Heart left ventricle (tissue), 16 donors: ENCODE data around the gene ST6GALNAC1. TPM values are rescaled to one million over a fixed set of nuclear protein-coding genes. Genes with fewer than 3 reads are reported as not detected.
"Not testable (repeated sequence)": the region's sequence is repeated elsewhere in the genome, so short reads cannot be mapped to it uniquely, and the experiment has no call there.

Source experiments
- ATAC-seq, 4 donors: fragments of 200-7000 bp; cut with Tn5 transposase; one replicate each; pipeline ENCODE4 v1.9.1; 2020 to 2022; ENCODE audit warnings: moderate library complexity in 4 of 4, mild to moderate bottlenecking in 3 of 4, moderate number of reproducible peaks in 1 of 4
- DNase-seq, 5 donors: peaks; one replicate each; pipeline ENCODE4 v3.0.0-alpha.2; 2020
- H3K27ac ChIP-seq, 12 donors: fragments of 200-600 bp; sonication (generic) in 4 of 12; one replicate each; pipeline versions ENCODE4 v1.5.0 to v1.8.0; 2016 to 2022; ENCODE audit warnings: mild to moderate bottlenecking in 2 of 12
- H3K27me3 ChIP-seq, 9 donors: fragments of 200-600 bp; sonication (generic) in 2 of 9; one replicate each; pipeline versions ENCODE4 v1.5.1 to v1.8.0; 2016 to 2022; ENCODE audit warnings: mild to moderate bottlenecking in 3 of 9
- H3K36me3 ChIP-seq, 9 donors: fragments of 200-600 bp; sonication (generic) in 2 of 9; one replicate each; pipeline versions ENCODE4 v1.5.0 to v1.8.0; 2018 to 2022; ENCODE audit warnings: mild to moderate bottlenecking in 2 of 9
- H3K4me1 ChIP-seq, 12 donors: fragments of 200-600 bp; sonication (generic) in 4 of 12; one replicate each; pipeline versions ENCODE4 v1.5.0 to v1.8.0; 2016 to 2022; ENCODE audit warnings: mild to moderate bottlenecking in 3 of 12
- H3K4me3 ChIP-seq, 12 donors: fragments of 200-600 bp; sonication (generic) in 4 of 12; one replicate each; pipeline versions ENCODE4 v1.5.0 to v1.8.0; 2017 to 2022; ENCODE audit warnings: mild to moderate bottlenecking in 9 of 12, moderate library complexity in 4 of 12
- H3K9me3 ChIP-seq, 12 donors: fragments of 200-600 bp; sonication (generic) in 4 of 12; one replicate each; pipeline versions ENCODE4 v1.5.0 to v1.8.0; 2016 to 2022; ENCODE audit warnings: mild to moderate bottlenecking in 1 of 12
- POLR2A ChIP-seq, 2 donors: fragments of 450-650 bp; IDR thresholded peaks; one replicate each; pipeline ENCODE4 v1.6.1; 2017; ENCODE audit warnings: antibody characterized with exemption in 2 of 2, mild to moderate bottlenecking in 2 of 2, moderate library complexity in 2 of 2
- WGBS, 4 donors: extraction: QIAGEN DNeasy Blood & Tissue Kit in 2 of 4; methylation state at CpG; one replicate each; pipeline versions ENCODE4 v1.1.5 to v1.1.7; 2013 to 2018; 5-methylcytosine and 5-hydroxymethylcytosine counted together
- intact Hi-C, 10 donors: fragments of 100-400 bp; cut with DNase I; formaldehyde crosslinking; loops; one replicate each; pipeline versions ENCODE4 v1.11.1 to v1.14.2; 2022
- polyA plus RNA-seq, 2 donors: library from polyadenylated mRNA; stranded (reverse); fragments of 200-250 nt; gene quantifications; one replicate each; pipeline ENCODE4 v1.2.3, GENCODE V29; 2013
- total RNA-seq, 9 donors: library from RNA; depleted of rRNA in 2 of 9; stranded (reverse); fragments of >200 nt in 2 of 9; fragmentation: NEBNext Ultra II Directional in 3 of 9; extraction: Animal tissue kit (Norgen Biotek cat#: 25700) in 3 of 9; gene quantifications; one replicate each; pipeline versions ENCODE4 v1.1.0 to v1.2.4, GENCODE V29; 2016 to 2023
- TF ChIP-seq, protein P1 (sequence below), 12 donors: fragments of 200-600 bp; sonication (generic) in 4 of 12; IDR thresholded peaks; one replicate each; pipeline versions ENCODE4 v1.5.0 to v1.8.0; 2018 to 2022; ENCODE audit warnings: antibody characterized with exemption in 12 of 12, mild to moderate bottlenecking in 5 of 12
- donor health status: ischemic (EF 13 %, LVEDD 7.1; RV severe dilation, severe dysfunction).
- donor health status: healthy with polysubstance abuse.
- donor health status: DM: no; HTN: yes; CAD: no.
- donor health status: DM: no; HTN: no; CAD: no.
- donor health status: ischemic (EF 25% LVEDD 6.9; RV normal size, moderate dysfunction).
- donor health status: ischemic (EF 25% LVEDD 5.7; RV mildly dilated, moderate dysfunction).
- donor health status: healthy.
- donor health status: DM: yes; HTN: yes; CAD: no.
- donor health status: ischemic (EF 35%, LVEDD 5.7; RV mildly dilated, moderate dysfunction).
- donor health status: nonischemic (EF 11% LVEDD 7.7; RV severe dilation, severe dysfunction).
- donor health status: DM: yes; HTN: yes; CAD: no.
- donor health status: PGD.
- donor health status: ischemic (EF 29% LVEDD 5.4; RV normal size, mild dysfunction).
- donor health status: nonischemic (EF 23%, LVEDD 6.1; RV moderate dilation, normal function).

Gene ST6GALNAC1
- total and polyA plus RNA-seq, 11 donors = 1.7 to 10.3 (median 3.5) TPM

DNA sequence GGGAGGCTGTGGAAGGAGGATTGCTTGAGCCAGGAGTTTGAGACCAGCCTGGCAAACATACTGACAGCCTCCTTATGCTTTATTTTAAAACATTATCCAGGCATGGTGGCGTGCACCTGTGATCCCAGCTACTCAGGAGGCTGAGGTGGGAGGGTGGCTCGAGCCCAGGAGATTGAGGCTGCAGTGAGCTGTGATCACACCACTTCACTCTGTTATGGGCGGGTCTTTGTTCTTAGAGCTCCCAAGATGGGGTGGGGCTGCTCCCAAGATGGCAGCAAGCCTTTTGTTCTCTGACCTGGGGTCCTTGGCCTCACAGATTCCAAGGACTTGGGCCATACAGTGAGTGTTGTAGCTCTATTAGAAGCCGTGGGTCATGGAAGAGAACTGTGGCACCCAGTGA lies 31.8 kb downstream of the ST6GALNAC1 start:
- ATAC-seq = no peak
- TF ChIP-seq POLR2A (IDR thresholded peaks at IDR 0.05) = no peak
- TF ChIP-seq, protein P1, sequence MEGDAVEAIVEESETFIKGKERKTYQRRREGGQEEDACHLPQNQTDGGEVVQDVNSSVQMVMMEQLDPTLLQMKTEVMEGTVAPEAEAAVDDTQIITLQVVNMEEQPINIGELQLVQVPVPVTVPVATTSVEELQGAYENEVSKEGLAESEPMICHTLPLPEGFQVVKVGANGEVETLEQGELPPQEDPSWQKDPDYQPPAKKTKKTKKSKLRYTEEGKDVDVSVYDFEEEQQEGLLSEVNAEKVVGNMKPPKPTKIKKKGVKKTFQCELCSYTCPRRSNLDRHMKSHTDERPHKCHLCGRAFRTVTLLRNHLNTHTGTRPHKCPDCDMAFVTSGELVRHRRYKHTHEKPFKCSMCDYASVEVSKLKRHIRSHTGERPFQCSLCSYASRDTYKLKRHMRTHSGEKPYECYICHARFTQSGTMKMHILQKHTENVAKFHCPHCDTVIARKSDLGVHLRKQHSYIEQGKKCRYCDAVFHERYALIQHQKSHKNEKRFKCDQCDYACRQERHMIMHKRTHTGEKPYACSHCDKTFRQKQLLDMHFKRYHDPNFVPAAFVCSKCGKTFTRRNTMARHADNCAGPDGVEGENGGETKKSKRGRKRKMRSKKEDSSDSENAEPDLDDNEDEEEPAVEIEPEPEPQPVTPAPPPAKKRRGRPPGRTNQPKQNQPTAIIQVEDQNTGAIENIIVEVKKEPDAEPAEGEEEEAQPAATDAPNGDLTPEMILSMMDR (IDR thresholded peaks at IDR 0.05) = no peak
- H3K36me3 ChIP-seq = no peaks in the 10 kb centered on the region
- H3K4me3 ChIP-seq = no peak overlapping the region
- H3K9me3 ChIP-seq = no peaks in the 10 kb centered on the region
- 84 to 95% (median 89%) methylated on average over 4 of the region's 4 CpGs for WGBS, 4 donors
- intact Hi-C loops = no loop called here
- no peak for DNase-seq
- H3K4me1 ChIP-seq = no peaks in the 10 kb centered on the region
- no peak overlapping the region for H3K27ac ChIP-seq
- H3K27me3 ChIP-seq = no peaks in the 10 kb centered on the region

DNA sequence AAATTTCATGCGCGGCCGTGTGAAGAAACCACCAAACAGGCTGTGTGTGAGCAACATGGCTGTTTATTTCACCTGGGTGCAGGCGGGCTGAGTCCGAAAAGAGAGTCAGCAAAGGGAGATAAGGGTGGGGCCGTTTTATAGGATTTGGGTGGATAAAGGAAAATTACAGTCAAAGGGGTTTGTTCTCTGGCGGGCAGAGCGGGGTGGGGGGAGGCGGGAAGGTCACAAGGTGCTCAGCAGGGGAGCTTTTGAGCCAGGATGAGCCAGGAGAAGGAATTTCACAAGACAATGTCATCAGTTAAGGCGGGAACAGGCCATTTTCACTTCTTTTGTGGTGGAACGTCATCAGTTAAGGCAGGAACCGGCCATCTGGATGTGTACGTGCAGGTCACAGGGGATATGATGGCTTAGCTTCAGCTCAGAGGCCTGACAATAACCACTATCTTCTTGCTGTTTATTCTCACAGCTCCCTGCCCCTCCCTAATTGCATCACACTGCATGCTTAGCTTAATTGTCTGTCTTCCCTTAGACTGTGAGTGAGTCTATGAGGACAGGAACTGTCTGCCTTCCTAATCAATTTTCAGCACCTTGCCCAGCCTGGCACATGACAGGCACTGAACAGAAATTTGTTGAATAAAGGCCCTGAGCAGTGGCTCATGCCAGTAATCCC lies 32.3 kb downstream of the ST6GALNAC1 start:
- H3K4me3 ChIP-seq, intact Hi-C loops, H3K27ac ChIP-seq, H3K27me3 ChIP-seq, ATAC-seq, H3K9me3 ChIP-seq, H3K36me3 ChIP-seq, DNase-seq, H3K4me1 ChIP-seq: not testable (repeated sequence)
- WGBS, 4 donors = 68 to 72% (median 70%) methylated on average over 13 of the region's 13 CpGs

DNA sequence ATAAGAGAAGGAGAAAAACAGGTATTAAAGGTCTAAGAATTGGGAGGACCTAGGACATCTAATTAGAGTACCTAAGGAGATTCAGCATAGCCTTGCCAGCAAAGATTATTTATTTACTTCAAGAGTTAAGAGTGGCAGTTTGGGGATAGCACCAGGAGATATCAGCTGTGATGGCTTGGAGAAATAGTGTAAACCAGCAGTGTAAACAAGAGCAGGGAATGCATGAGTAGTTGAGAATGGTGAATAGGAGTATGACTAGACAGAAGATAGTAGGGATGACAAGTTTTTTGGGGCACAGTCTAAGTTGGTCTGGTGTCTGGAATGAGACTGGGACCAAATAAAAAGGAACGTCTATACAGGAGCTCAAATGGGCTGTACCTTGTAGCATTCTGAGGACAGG lies 36.9 kb downstream of the ST6GALNAC1 start:
- ATAC-seq, H3K9me3 ChIP-seq, H3K4me3 ChIP-seq, intact Hi-C loops, H3K36me3 ChIP-seq, H3K27ac ChIP-seq, H3K4me1 ChIP-seq, DNase-seq, H3K27me3 ChIP-seq: not testable (repeated sequence)
- WGBS, 4 donors = 76 to 84% (median 78%) methylated on average over 1 of the region's 1 CpG

DNA sequence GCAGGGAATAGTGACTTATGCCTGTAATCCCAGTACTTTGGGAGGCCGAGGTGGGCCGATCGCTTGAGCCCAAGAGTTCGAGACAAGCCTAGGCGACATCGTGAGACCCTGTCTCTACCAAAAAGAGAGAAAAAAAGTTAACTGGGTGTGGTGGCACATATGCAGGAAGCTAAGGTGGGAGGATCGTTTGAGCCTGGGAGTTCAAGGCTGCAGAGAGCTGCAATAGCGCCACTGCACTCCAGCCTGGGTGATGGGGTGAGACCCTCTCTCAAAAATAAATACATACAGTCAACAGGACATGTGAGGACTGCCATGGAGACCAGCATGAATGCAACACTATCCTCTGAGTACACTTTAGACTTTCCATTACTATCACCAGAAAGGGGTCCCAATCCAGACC lies 42.5 kb downstream of the ST6GALNAC1 start:
- WGBS, 4 donors = 83 to 87% (median 84%) methylated on average over 8 of the region's 8 CpGs
- Histone ChIP-seq H3K9me3 (no peaks in the 10 kb centered on the region), H3K4me3 (no peak overlapping the region), H3K36me3 (no peaks in the 10 kb centered on the region), H3K27me3 (no peaks in the 10 kb centered on the region), H3K27ac (peak overlapping the region in 2 of 12 donors; percentile 23 to 29), H3K4me1 (peaks cover 0 to 35% (median 4%) of the 10 kb centered on the region in 12 donors)
- DNase-seq (no peak), ATAC-seq (no peak)
- intact Hi-C loops = no loop called here
- TF ChIP-seq, protein P1 (IDR thresholded peaks at IDR 0.05) = no peak
- no peak for TF ChIP-seq POLR2A (IDR thresholded peaks at IDR 0.05)

DNA sequence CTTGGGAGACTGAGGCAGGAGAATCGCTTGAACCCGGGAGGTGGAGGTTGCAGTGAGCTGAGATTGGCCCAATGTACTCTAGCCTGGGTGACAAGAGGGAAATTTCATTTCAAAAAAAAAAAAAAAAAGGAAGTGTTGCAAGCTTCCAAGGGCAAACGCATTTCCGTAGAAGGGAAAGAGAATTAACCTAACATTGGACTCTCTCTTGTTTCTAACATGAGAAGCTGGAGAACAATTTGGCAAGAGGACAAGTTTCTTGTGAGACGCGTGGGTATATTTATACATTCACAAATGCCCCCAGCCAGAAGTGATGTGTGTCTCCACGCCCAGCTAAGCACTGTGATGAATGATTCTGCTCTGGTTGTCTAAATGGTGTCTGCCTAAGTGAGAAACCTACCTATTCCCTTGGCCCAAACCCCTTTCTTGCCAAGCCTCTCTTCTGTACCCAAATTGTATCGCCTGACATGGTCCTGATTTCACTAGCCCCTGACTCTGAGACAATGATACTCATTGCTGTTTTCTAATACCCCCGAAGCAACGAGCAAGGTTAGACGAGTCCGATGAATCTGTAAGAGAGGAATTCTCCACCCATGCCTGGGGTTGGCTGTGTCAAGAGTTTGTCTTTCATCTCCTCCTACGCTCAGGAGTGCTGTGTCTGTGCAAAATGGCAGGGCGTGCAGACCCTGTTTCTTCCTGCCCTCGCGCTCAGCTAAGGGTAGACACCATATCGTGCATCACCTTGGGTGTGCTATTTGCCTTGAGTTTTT lies 43.7 kb downstream of the ST6GALNAC1 start:
- intact Hi-C loops = no loop called here
- Histone ChIP-seq H3K4me1 (peaks cover 0 to 35% (median 4%) of the 10 kb centered on the region in 12 donors), H3K27ac (no peak overlapping the region), H3K9me3 (no peaks in the 10 kb centered on the region), H3K36me3 (no peaks in the 10 kb centered on the region), H3K27me3 (no peaks in the 10 kb centered on the region), H3K4me3 (no peak overlapping the region)
- ATAC-seq (peak in 1 of 4 donors; percentile 69), DNase-seq (no peak)
- TF ChIP-seq, protein P1 (IDR thresholded peaks at IDR 0.05) = no peak
- TF ChIP-seq POLR2A (IDR thresholded peaks at IDR 0.05) = no peak
- 72 to 75% (median 74%) methylated on average over 17 of the region's 17 CpGs for WGBS, 4 donors
